PC-9 (cell line): ENCODE results near the gene NTM. TPM values are rescaled to one million over a fixed set of nuclear protein-coding genes. Genes with fewer than 3 reads are reported as not detected.

Experiments
- BruUV-seq: library from RNA; stranded (reverse); fragments of 400-500 nt; replicated peaks from 2 replicates; lab custom pipeline; 2021; lab: Mats Ljungman, UMichigan
- CTCF ChIA-PET: fragments of 300-600 bp; sonication (Branson Sonifier 250); formaldehyde crosslinking; loops from one replicate; lab custom pipeline; 2022; ENCODE audit warnings: antibody characterized with exemption; lab: Charles Lee
- POLR2A ChIA-PET: fragments of 300-600 bp; sonication (Branson Sonifier 250); formaldehyde crosslinking; loops from one replicate; lab custom pipeline; 2022; ENCODE audit warnings: antibody characterized with exemption; ENCODE audit not compliant: unreplicated experiment; lab: Charles Lee
- DNase-seq, 2 experiments: peaks; one replicate each; pipeline versions ENCODE4 v3.0.0 to v3.0.0-alpha.2; 2015 to 2022; ENCODE audit warnings: mixed read lengths in 1 of 2
- H2AFZ ChIP-seq: fragments of 200-600 bp; sonication (generic); 2 replicates; pipeline ENCODE4 v1.8.1; 2017; ENCODE audit warnings: antibody characterized with exemption
- H3F3A ChIP-seq: fragments of 200-600 bp; sonication (generic); 2 replicates; pipeline ENCODE4 v1.8.1; 2017; ENCODE audit warnings: antibody characterized with exemption, mild to moderate bottlenecking, low read depth; ENCODE audit not compliant: insufficient read depth
- H3K27ac ChIP-seq: fragments of 200-600 bp; sonication (generic); 2 replicates; pipeline ENCODE4 v1.6.1; 2016; ENCODE audit warnings: mixed run types
- H3K27me3 ChIP-seq: fragments of 200-600 bp; sonication (generic); 2 replicates; pipeline ENCODE4 v1.6.1; 2016; ENCODE audit warnings: low read depth, mixed run types; ENCODE audit not compliant: insufficient read depth
- H3K36me3 ChIP-seq: fragments of 200-600 bp; sonication (generic); 2 replicates; pipeline ENCODE4 v1.6.1; 2016; ENCODE audit warnings: low read depth, mixed run types
- H3K4me1 ChIP-seq: fragments of 200-600 bp; sonication (generic); replicated peaks from 2 replicates; pipeline ENCODE4 v1.6.1; 2016; ENCODE audit warnings: mixed run types; ENCODE audit not compliant: insufficient read depth
- H3K4me2 ChIP-seq: fragments of 200-600 bp; sonication (generic); 2 replicates; pipeline ENCODE4 v1.6.1; 2017; ENCODE audit warnings: mixed run types
- H3K4me3 ChIP-seq: fragments of 200-600 bp; sonication (generic); 2 replicates; pipeline ENCODE4 v1.6.1; 2016; ENCODE audit warnings: mixed run types
- H3K79me2 ChIP-seq: fragments of 200-600 bp; sonication (generic); 2 replicates; pipeline ENCODE4 v1.6.1; 2017; ENCODE audit warnings: low read depth, mixed run types
- H3K9me2 ChIP-seq: fragments of 200-600 bp; sonication (generic); 2 replicates; pipeline ENCODE4 v1.8.1; 2017; ENCODE audit warnings: mild to moderate bottlenecking; ENCODE audit not compliant: insufficient read depth
- H3K9me3 ChIP-seq: fragments of 200-600 bp; sonication (generic); 2 replicates; pipeline ENCODE4 v1.8.1; 2016; ENCODE audit warnings: low read depth; ENCODE audit not compliant: insufficient read depth
- H4K20me1 ChIP-seq: fragments of 200-600 bp; sonication (generic); 2 replicates; pipeline ENCODE4 v1.8.1; 2017; ENCODE audit not compliant: insufficient read depth
- EZH2 ChIP-seq: fragments of 200-600 bp; sonication (generic); IDR thresholded peaks from 2 replicates; pipeline ENCODE4 v1.8.0; 2017; ENCODE audit warnings: antibody characterized with exemption, low read depth
- intact Hi-C: fragments of 100-400 bp; cut with micrococcal nuclease; formaldehyde crosslinking; loops from one replicate; pipeline ENCODE4 v1.10.0; 2022; ENCODE audit not compliant: unreplicated experiment
- total RNA-seq: library from RNA; stranded (reverse); gene quantifications from 2 replicates; pipeline ENCODE4 v1.2.3, GENCODE V29; 2021
- TF ChIP-seq, protein P1 (sequence below): fragments of 200-600 bp; sonication (generic); conservative IDR thresholded peaks from 2 replicates; pipeline ENCODE4 v1.6.1; 2017; ENCODE audit warnings: mixed run types, antibody characterized with exemption, mild to moderate bottlenecking, moderate library complexity

NTM gene
- total RNA-seq, 1 experiment from 2014 or later = not detected

DNA sequence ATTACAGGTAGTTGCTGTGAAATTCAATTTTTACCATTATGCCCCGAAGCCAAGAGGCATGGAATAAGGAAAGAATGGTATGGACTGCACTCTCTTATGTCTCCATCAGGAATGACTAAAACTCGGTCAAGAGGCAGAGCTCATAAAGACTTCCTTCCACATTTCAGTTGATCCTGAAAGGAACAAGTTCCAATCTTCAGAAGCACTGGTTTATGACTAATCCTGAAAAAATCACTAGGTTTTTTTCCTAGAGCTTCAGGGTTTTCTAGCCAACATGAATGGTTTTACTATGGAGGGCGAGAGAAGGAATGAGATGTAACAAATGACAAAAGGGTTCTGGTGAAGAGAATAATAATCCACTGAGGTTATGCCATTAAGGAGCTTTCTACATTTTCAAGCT, 832.2 kb downstream of the NTM start:
- Histone ChIP-seq H3F3A (no peaks in the 10 kb centered on the region), H3K4me3 (no peak overlapping the region), H2AFZ (no peak overlapping the region), H3K79me2 (no peaks in the 10 kb centered on the region), H3K9me3 (no peaks in the 10 kb centered on the region), H3K27me3 (no peaks in the 10 kb centered on the region; the same call in 1 of the 2 replicates), H3K4me2 (no peak overlapping the region), H4K20me1 (no peaks in the 10 kb centered on the region), H3K36me3 (no peaks in the 10 kb centered on the region), H3K4me1 (no peaks in the 10 kb centered on the region), H3K27ac (no peak overlapping the region), H3K9me2 (no peaks in the 10 kb centered on the region)
- no TSS peak for BruUV-seq
- DNase-seq = no peak
- ChIA-PET CTCF (no interaction called here), POLR2A (no interaction called here)
- no peak for TF ChIP-seq EZH2
- TF ChIP-seq, protein P1, sequence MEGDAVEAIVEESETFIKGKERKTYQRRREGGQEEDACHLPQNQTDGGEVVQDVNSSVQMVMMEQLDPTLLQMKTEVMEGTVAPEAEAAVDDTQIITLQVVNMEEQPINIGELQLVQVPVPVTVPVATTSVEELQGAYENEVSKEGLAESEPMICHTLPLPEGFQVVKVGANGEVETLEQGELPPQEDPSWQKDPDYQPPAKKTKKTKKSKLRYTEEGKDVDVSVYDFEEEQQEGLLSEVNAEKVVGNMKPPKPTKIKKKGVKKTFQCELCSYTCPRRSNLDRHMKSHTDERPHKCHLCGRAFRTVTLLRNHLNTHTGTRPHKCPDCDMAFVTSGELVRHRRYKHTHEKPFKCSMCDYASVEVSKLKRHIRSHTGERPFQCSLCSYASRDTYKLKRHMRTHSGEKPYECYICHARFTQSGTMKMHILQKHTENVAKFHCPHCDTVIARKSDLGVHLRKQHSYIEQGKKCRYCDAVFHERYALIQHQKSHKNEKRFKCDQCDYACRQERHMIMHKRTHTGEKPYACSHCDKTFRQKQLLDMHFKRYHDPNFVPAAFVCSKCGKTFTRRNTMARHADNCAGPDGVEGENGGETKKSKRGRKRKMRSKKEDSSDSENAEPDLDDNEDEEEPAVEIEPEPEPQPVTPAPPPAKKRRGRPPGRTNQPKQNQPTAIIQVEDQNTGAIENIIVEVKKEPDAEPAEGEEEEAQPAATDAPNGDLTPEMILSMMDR = no peak
- intact Hi-C loops = no loop called here

DNA sequence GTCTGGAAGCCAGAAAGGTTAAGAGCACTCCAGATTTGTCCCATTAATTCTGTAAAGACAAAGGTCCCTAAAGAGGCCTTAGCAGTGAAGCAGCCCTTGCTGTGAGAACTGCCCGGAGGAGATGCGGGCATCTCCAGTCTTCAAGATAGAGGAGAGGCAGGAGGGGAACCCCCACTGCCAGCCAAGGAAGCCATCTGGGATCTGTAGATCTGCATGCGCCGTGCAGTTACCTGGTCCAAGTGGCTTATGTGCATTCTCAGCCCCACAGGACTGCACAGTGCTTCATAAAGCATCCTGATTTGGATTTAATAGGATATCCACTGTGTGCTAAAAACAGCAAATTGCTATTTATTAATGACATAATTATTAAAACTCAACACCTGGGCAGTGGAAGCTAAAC, 834.6 kb downstream of the NTM start:
- H2AFZ ChIP-seq = no peak overlapping the region
- H3K4me3 ChIP-seq = no peak overlapping the region
- TF ChIP-seq, protein P1 = no peak
- TF ChIP-seq EZH2 = no peak
- H4K20me1 ChIP-seq = no peaks in the 10 kb centered on the region
- H3K36me3 ChIP-seq = no peaks in the 10 kb centered on the region
- H3F3A ChIP-seq = no peaks in the 10 kb centered on the region
- ChIA-PET POLR2A (no interaction called here), CTCF (no interaction called here)
- DNase-seq = no peak
- H3K4me1 ChIP-seq = no peaks in the 10 kb centered on the region
- no TSS peak for BruUV-seq
- H3K9me2 ChIP-seq = no peaks in the 10 kb centered on the region
- H3K27ac ChIP-seq = no peak overlapping the region
- intact Hi-C loops = no loop called here
- H3K9me3 ChIP-seq = no peaks in the 10 kb centered on the region
- H3K4me2 ChIP-seq = no peak overlapping the region
- H3K79me2 ChIP-seq = no peaks in the 10 kb centered on the region
- H3K27me3 ChIP-seq = no peaks in the 10 kb centered on the region; the same call in 1 of the 2 replicates

DNA sequence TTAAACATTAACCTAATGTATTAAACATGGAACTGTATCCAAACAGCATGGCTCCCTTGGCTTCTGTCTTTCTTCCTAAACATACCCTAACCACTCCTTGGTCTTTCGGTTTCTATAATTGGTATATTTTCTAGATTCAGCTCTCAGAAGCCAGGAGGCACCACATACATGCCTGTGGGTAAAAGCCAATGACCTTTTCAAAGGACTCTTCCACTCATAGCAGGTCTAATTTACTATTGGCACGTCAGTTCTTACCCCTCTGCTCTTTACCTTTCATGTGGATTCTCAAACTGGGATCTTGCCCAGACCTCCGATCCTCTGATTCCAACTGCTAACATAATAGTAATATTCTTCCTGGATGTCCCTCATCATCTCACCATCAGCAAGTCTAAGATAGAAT, 835.1 kb downstream of the NTM start:
- H3K27me3 ChIP-seq = no peaks in the 10 kb centered on the region
- no TSS peak for BruUV-seq
- H3K9me2 ChIP-seq = no peaks in the 10 kb centered on the region
- no peaks in the 10 kb centered on the region for H3K4me1 ChIP-seq
- no peak overlapping the region for H2AFZ ChIP-seq
- no peaks in the 10 kb centered on the region for H3F3A ChIP-seq
- no peak overlapping the region for H3K4me2 ChIP-seq
- DNase-seq = no peak
- TF ChIP-seq, protein P1 = no peak
- no peak for TF ChIP-seq EZH2
- no peaks in the 10 kb centered on the region for H4K20me1 ChIP-seq
- ChIA-PET CTCF (no interaction called here), POLR2A (no interaction called here)
- intact Hi-C loops = no loop called here
- no peak overlapping the region for H3K27ac ChIP-seq
- no peak overlapping the region for H3K4me3 ChIP-seq
- H3K9me3 ChIP-seq = no peaks in the 10 kb centered on the region
- H3K79me2 ChIP-seq = no peaks in the 10 kb centered on the region
- H3K36me3 ChIP-seq = no peaks in the 10 kb centered on the region
